ENCODE results near the gene ARHGAP15. TPM values are rescaled to one million over a fixed set of nuclear protein-coding genes. Genes with fewer than 3 reads are reported as not detected.

ARHGAP15 gene
- total RNA-seq, 2 experiments from 2014 or later: 72.1 to 98.4 TPM

- intact Hi-C loops (cut with micrococcal nuclease; ENCODE audit: unreplicated experiment): no loop called here
- no peaks in the 10 kb centered on the region for H3K36me3 ChIP-seq (ENCODE audit: insufficient read depth, low read length)
- H4K20me1 ChIP-seq (ENCODE audit: insufficient read depth, low read length): no peaks in the 10 kb centered on the region
- no TSS peak for BruUV-seq (replicated peaks)
- no peak overlapping the region for H3K4me3 ChIP-seq (ENCODE audit: low read depth, low read length, poor library complexity, severe bottlenecking)
- no peaks in the 10 kb centered on the region for H3K79me2 ChIP-seq (ENCODE audit: insufficient read depth, low read depth, low read length)
- CTCF ChIA-PET (ENCODE audit: unreplicated experiment): no interaction called here
- H3K4me1 ChIP-seq (ENCODE audit: insufficient read depth, low read length, poor library complexity, severe bottlenecking): no peaks in the 10 kb centered on the region
- POLR2A ChIA-PET: interaction anchor here (0.9 to 1.4 kb wide), 2 partner anchors 9 to 16 kb away, joined by 3 to 4 read pairs; no protein-coding TSS in a partner anchor
- no peak for TF ChIP-seq CTCF (conservative IDR thresholded peaks at IDR 0.05; ENCODE audit: low read length)
- no peak for TF ChIP-seq EZH2phosphoT487 (IDR thresholded peaks at IDR 0.05; ENCODE audit: borderline replicate concordance, low read depth, low read length)
- no peak overlapping the region for H2AFZ ChIP-seq (ENCODE audit: low read length)
- no peaks in the 10 kb centered on the region for H3K9me2 ChIP-seq (ENCODE audit: insufficient read depth, low read length)
- H3K4me2 ChIP-seq (ENCODE audit: low read length): no peak overlapping the region
- no peak for DNase-seq (ENCODE audit: low spot score)
- H3K9me3 ChIP-seq (ENCODE audit: low read length): no peaks in the 10 kb centered on the region
- no peak overlapping the region for H3K27ac ChIP-seq (ENCODE audit: low read depth, low read length, poor library complexity, severe bottlenecking)
Measured at GRCh38 chr2:143341478-143341877, 212.3 kb downstream of the ARHGAP15 start.

- CTCF ChIA-PET (ENCODE audit: unreplicated experiment): no interaction called here
- DNase-seq (ENCODE audit: low spot score): no peak
- intact Hi-C loops (cut with micrococcal nuclease; ENCODE audit: unreplicated experiment): no loop called here
- TF ChIP-seq CTCF (conservative IDR thresholded peaks at IDR 0.05; ENCODE audit: low read length): no peak
- no peak for TF ChIP-seq EZH2phosphoT487 (IDR thresholded peaks at IDR 0.05; ENCODE audit: borderline replicate concordance, low read depth, low read length)
- no TSS peak for BruUV-seq (replicated peaks)
- Histone ChIP-seq H3K79me2 (ENCODE audit: insufficient read depth, low read depth, low read length) (no peaks in the 10 kb centered on the region), H3K9me2 (ENCODE audit: insufficient read depth, low read length) (no peaks in the 10 kb centered on the region), H3K27ac (ENCODE audit: low read depth, low read length, poor library complexity, severe bottlenecking) (no peak overlapping the region), H3K4me1 (ENCODE audit: insufficient read depth, low read length, poor library complexity, severe bottlenecking) (no peaks in the 10 kb centered on the region), H3K36me3 (ENCODE audit: insufficient read depth, low read length) (no peaks in the 10 kb centered on the region), H3K9me3 (ENCODE audit: low read length) (no peaks in the 10 kb centered on the region), H2AFZ (ENCODE audit: low read length) (no peak overlapping the region), H3K4me2 (ENCODE audit: low read length) (no peak overlapping the region), H3K4me3 (ENCODE audit: low read depth, low read length, poor library complexity, severe bottlenecking) (no peak overlapping the region), H4K20me1 (ENCODE audit: insufficient read depth, low read length) (no peaks in the 10 kb centered on the region)
- POLR2A ChIA-PET: no interaction called here
Measured at GRCh38 chr2:143344780-143345179, 215.6 kb downstream of the ARHGAP15 start.

- no peak overlapping the region for H3K4me2 ChIP-seq (ENCODE audit: low read length)
- POLR2A ChIA-PET: interaction anchor here (0.6 to 0.9 kb wide), 2 partner anchors 9 to 1644 kb away, joined by 3 read pairs; no protein-coding TSS in a partner anchor
- no peaks in the 10 kb centered on the region for H3K79me2 ChIP-seq (ENCODE audit: insufficient read depth, low read depth, low read length)
- no TSS peak for BruUV-seq (replicated peaks)
- DNase-seq (ENCODE audit: low spot score): no peak
- no peaks in the 10 kb centered on the region for H3K4me1 ChIP-seq (ENCODE audit: insufficient read depth, low read length, poor library complexity, severe bottlenecking)
- H3K4me3 ChIP-seq (ENCODE audit: low read depth, low read length, poor library complexity, severe bottlenecking): no peak overlapping the region
- no peaks in the 10 kb centered on the region for H3K9me2 ChIP-seq (ENCODE audit: insufficient read depth, low read length)
- CTCF ChIA-PET (ENCODE audit: unreplicated experiment): no interaction called here
- H2AFZ ChIP-seq (ENCODE audit: low read length): no peak overlapping the region
- TF ChIP-seq EZH2phosphoT487 (IDR thresholded peaks at IDR 0.05; ENCODE audit: borderline replicate concordance, low read depth, low read length) (no peak), CTCF (conservative IDR thresholded peaks at IDR 0.05; ENCODE audit: low read length) (no peak)
- no peaks in the 10 kb centered on the region for H3K36me3 ChIP-seq (ENCODE audit: insufficient read depth, low read length)
- no peaks in the 10 kb centered on the region for H3K9me3 ChIP-seq (ENCODE audit: low read length)
- no peaks in the 10 kb centered on the region for H4K20me1 ChIP-seq (ENCODE audit: insufficient read depth, low read length)
- intact Hi-C loops (cut with micrococcal nuclease; ENCODE audit: unreplicated experiment): no loop called here
- no peak overlapping the region for H3K27ac ChIP-seq (ENCODE audit: low read depth, low read length, poor library complexity, severe bottlenecking)
Measured at GRCh38 chr2:143345887-143346787, 216.9 kb downstream of the ARHGAP15 start.

Measured in OCI-LY7 (cell line).